Bronchial epithelial cell (primary cell): ENCODE results near the gene ARHGEF25. TPM values are rescaled to one million over a fixed set of nuclear protein-coding genes. Genes with fewer than 3 reads are reported as not detected.
"Not testable (repeated sequence)": the region's sequence is repeated elsewhere in the genome, so short reads cannot be mapped to it uniquely, and the experiment has no call there.

Source experiments
- DNase-seq: peaks from one replicate; pipeline ENCODE4 v3.0.0-alpha.2; 2010; ENCODE audit warnings: low read depth
- FAIRE-seq: peaks from 2 replicates; lab custom pipeline; 2011; peaks lifted over from hg19 to GRCh38; lab: Jason Lieb, UNC
- H3K27me3 ChIP-seq: 2 replicates; pipeline ENCODE4 v1.5.1; 2011; ENCODE audit warnings: low read length; ENCODE audit not compliant: control insufficient read depth, insufficient read depth
- H3K36me3 ChIP-seq: 2 replicates; pipeline ENCODE4 v1.5.1; 2011; ENCODE audit warnings: low read length; ENCODE audit not compliant: control insufficient read depth, insufficient read depth
- H3K4me3 ChIP-seq: 2 replicates; pipeline ENCODE4 v1.5.1; 2011; ENCODE audit warnings: mild to moderate bottlenecking, low read depth, low read length, control low read depth
- total RNA-seq: library from RNA; depleted of rRNA; stranded (reverse); fragments of >200 nt; gene quantifications from 2 replicates; pipeline ENCODE4 v1.2.1, GENCODE V29; 2014
- TF ChIP-seq, protein P1 (sequence below): IDR thresholded peaks from 2 replicates; pipeline ENCODE4 v1.5.1; 2011; ENCODE audit warnings: mild to moderate bottlenecking, moderate library complexity, low read length, control low read depth, inconsistent platforms; ENCODE audit not compliant: insufficient read depth, severe bottlenecking

ARHGEF25 gene
- total RNA-seq, 1 donor from 2014 or later, result 0.53 TPM

DNA sequence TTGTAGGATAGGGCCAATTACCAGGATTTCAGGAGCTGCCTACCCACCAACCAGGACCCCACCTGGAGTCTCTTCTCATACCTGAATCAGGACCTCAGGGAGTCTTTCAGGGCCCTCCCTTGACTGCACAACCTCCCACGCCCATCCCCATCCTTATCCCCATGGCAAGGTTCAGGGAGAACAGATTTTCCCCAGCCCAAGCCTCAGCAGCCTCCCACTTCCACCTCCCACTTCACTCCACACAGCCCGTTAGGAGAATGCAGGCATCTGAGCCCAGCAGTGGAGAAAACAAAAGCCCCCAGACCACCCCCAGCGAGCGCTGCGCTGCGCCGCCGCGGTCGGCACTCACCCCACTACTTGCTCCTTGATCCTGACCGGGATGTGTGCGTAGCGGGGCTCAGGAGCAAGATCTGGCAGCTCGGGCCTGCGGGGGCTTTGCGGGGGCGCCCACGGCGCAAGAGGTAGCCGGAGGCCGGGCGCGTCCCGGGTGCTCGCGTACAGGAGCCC lies 20.4 kb downstream of the ARHGEF25 start:
- FAIRE-seq (no peak), DNase-seq (no peak)
- no peaks in the 10 kb centered on the region for H3K36me3 ChIP-seq
- TF ChIP-seq, protein P1, sequence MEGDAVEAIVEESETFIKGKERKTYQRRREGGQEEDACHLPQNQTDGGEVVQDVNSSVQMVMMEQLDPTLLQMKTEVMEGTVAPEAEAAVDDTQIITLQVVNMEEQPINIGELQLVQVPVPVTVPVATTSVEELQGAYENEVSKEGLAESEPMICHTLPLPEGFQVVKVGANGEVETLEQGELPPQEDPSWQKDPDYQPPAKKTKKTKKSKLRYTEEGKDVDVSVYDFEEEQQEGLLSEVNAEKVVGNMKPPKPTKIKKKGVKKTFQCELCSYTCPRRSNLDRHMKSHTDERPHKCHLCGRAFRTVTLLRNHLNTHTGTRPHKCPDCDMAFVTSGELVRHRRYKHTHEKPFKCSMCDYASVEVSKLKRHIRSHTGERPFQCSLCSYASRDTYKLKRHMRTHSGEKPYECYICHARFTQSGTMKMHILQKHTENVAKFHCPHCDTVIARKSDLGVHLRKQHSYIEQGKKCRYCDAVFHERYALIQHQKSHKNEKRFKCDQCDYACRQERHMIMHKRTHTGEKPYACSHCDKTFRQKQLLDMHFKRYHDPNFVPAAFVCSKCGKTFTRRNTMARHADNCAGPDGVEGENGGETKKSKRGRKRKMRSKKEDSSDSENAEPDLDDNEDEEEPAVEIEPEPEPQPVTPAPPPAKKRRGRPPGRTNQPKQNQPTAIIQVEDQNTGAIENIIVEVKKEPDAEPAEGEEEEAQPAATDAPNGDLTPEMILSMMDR, result no peak
- H3K27me3 ChIP-seq, result peaks cover 28% of the 10 kb centered on the region
- H3K4me3 ChIP-seq, result no peak overlapping the region

- no peak for FAIRE-seq
- no peak for DNase-seq
- TF ChIP-seq, protein P1, result no peak
- H3K36me3 ChIP-seq, result no peaks in the 10 kb centered on the region
- H3K4me3 ChIP-seq, result peak overlapping the region; percentile 38
- peaks cover 24% of the 10 kb centered on the region for H3K27me3 ChIP-seq
These were observed 21.1 kb downstream of the ARHGEF25 start for GRCh38 chr12:57632073-57632957.

DNA sequence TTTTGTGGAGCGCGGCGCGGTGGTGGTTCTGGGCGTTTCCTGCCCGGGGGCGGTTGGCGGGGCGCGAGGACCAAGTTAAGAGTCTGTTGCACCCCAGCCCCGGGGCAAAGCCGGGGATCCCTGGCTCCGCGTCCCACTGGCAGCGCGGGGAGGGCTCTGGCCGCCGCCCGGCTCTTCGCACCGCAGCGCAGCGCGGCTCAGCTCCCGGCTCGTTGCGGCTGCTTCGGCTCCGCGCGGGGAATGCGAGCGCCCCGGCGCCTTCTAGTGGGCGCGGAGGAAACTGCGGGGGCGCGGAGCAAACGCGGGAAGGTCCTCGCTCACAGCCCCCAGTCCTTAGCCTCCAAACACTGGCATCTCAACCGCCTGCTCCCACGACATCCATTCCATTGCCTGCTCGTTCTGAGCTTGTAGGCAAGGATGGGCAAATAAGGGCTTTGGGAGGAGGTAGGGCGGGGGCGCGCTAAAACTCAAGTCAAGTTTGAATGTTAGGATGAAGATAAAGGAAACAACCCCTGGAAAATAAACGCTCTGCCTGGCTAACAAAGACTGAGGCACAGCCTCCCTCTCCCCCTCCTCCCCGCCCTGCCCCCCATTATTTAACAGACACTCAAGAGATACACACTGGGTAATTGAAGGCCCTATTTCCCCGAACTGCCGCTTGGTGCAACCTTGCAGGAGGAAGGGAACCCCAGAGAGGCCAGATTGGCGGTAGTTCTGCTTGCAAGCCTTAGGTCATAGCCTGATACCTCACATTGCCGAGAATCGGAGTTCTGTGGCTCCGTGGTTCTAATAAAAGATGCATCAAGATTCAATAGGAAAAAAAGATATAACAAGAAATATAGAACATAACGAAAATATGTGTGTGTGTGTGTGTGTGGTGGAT lies 22.0 kb downstream of the ARHGEF25 start, which contains the start of gene B4GALNT1:
Gene B4GALNT1, minus strand, starts transcription at position 244 of the 883 bp plus-strand sequence. CDS start 1,069 bp downstream, outside the sequence.
- TF ChIP-seq, protein P1, result peak; percentile 91
- H3K27me3 ChIP-seq, result peaks cover 16% of the 10 kb centered on the region
- H3K36me3 ChIP-seq, result no peaks in the 10 kb centered on the region
- peak within 1 kb of the TSS; percentile 38 for H3K4me3 ChIP-seq
- no peak for FAIRE-seq
- DNase-seq, result peak; percentile 26

DNA sequence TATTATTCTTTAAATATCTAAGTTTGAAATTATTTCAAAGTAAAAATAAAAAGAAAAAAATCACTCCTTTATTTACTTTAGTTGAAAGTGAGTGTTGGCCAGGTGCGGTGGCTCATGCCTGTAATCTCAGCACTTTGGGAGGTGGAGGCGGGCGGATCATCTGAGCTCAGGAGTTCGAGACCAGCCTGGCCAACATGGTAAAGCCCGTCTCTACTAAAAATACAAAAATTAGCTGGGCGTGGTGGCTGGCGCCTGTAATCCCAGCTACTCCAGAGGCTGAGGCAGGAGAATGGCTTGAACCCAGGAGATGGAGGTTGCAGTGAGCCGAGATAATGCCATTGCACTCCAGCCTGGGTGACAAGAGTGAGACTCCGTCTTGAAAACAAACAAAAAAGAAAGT lies 25.5 kb downstream of the ARHGEF25 start:
- not testable (repeated sequence) for FAIRE-seq, H3K36me3 ChIP-seq, H3K4me3 ChIP-seq, H3K27me3 ChIP-seq, DNase-seq

DNA sequence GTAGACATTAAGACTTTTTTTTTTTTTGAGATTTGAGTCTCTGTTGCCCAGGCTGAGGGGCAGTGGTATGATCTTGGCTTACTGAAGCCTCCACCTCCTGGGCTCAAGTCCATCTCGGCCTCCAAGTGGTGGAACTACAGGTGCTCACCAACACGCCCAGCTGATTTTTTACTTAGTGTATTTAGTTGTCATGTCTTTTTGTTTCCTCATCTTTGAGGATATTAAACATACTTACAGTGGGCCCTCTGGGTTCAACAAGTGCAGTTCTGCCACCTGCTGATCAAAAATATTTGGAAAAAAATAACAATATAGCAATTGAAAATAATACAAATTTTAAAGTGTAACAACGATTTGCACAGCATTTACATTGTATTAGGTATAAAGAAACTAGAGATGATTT lies 26.1 kb downstream of the ARHGEF25 start:
- H3K4me3 ChIP-seq, result no peak overlapping the region

More for the DNA sequence above, 26.1 kb downstream of the ARHGEF25 start:
- Histone ChIP-seq H3K27me3 (peaks cover 2% of the 10 kb centered on the region), H3K36me3 (no peaks in the 10 kb centered on the region)
- FAIRE-seq, result no peak
- DNase-seq, result no peak
- TF ChIP-seq, protein P1, result no peak
